ENCODE measurements around the gene ZNF785. TPM values are rescaled to one million over a fixed set of nuclear protein-coding genes. Genes with fewer than 3 reads are reported as not detected.

The ZNF785 gene
- total and polyA plus RNA-seq, 2 of the 13 experiments (the other 11 are each of a cell fraction or from before 2014, with no cell fraction given): 0.01 TPM; not detected in 1

DNA sequence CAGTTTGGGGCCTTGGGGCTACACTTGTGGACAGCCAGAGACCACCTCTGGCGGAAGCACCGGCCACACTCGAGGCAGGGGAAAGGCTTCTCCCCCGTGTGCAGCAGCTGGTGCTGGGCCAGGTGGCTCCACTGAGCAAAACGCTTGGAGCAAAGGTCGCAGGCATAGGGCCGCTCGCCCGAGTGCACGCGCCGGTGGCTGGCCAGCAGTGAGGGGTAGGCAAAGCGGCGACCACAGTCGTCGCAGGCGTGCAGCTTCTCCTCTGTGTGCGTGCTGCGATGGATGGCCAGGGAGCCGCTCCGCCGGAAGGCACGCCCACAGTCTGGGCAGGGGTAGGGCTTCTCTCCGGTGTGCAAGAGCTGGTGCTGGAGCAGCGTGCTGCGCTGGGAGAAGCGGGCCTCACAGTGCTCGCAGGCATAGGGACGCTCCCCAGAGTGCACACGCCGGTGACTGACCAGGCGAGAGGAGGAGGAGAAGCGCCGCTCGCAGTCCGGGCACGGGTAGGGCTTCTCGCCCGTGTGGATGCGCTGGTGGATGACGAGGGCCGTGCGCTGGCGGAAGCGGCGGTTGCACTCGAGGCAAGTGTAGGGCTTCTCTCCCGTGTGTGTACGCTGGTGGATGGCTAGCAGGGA is 18.9 kb upstream of the ZNF785 start (continued):
- TF ChIP-seq, protein P1, sequence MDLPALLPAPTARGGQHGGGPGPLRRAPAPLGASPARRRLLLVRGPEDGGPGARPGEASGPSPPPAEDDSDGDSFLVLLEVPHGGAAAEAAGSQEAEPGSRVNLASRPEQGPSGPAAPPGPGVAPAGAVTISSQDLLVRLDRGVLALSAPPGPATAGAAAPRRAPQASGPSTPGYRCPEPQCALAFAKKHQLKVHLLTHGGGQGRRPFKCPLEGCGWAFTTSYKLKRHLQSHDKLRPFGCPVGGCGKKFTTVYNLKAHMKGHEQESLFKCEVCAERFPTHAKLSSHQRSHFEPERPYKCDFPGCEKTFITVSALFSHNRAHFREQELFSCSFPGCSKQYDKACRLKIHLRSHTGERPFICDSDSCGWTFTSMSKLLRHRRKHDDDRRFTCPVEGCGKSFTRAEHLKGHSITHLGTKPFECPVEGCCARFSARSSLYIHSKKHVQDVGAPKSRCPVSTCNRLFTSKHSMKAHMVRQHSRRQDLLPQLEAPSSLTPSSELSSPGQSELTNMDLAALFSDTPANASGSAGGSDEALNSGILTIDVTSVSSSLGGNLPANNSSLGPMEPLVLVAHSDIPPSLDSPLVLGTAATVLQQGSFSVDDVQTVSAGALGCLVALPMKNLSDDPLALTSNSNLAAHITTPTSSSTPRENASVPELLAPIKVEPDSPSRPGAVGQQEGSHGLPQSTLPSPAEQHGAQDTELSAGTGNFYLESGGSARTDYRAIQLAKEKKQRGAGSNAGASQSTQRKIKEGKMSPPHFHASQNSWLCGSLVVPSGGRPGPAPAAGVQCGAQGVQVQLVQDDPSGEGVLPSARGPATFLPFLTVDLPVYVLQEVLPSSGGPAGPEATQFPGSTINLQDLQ (CRISPR knock-in tag; IDR thresholded peaks at IDR 0.05): no peak
- no peak for TF ChIP-seq ZNF839 (CRISPR knock-in tag; IDR thresholded peaks at IDR 0.05; ENCODE audit: borderline replicate concordance)
- TF ChIP-seq ZEB1 (IDR thresholded peaks at IDR 0.05; ENCODE audit: insufficient replicate concordance, low read depth): no peak
- no peak for TF ChIP-seq RERE (CRISPR knock-in tag; IDR thresholded peaks at IDR 0.05; ENCODE audit: low read depth)
- no peak for TF ChIP-seq SMARCE1 (IDR thresholded peaks at IDR 0.05; ENCODE audit: borderline replicate concordance)
- TF ChIP-seq MTF2 (CRISPR knock-in tag; IDR thresholded peaks at IDR 0.05; ENCODE audit: borderline replicate concordance): no peak
- TF ChIP-seq ZBTB38 (CRISPR knock-in tag; IDR thresholded peaks at IDR 0.05): peak; percentile 96
- no peak for TF ChIP-seq PREB (CRISPR knock-in tag; IDR thresholded peaks at IDR 0.05)
- TF ChIP-seq SMAD9 (CRISPR knock-in tag; IDR thresholded peaks at IDR 0.05): no peak
- peak; percentile 73 for TF ChIP-seq HOXA3 (CRISPR knock-in tag; IDR thresholded peaks at IDR 0.05)
- TF ChIP-seq CENPBD1 (CRISPR knock-in tag; IDR thresholded peaks at IDR 0.05; ENCODE audit: borderline replicate concordance, low read depth): no peak
